ENCODE measurements around the gene NFATC2.

GRCh38 chr20:51366155-51366886 is 176.2 kb downstream of the NFATC2 start:
- TF ChIP-seq EP300 (IDR thresholded peaks at IDR 0.05; ENCODE audit: borderline replicate concordance) (peak; percentile 19), RAD21 (IDR thresholded peaks at IDR 0.05; ENCODE audit: low read depth) (no peak), YY1 (IDR thresholded peaks at IDR 0.05; ENCODE audit: low read depth) (no peak), NFIC (IDR thresholded peaks at IDR 0.05) (peak; percentile 27; the same call in 1 of the 2 replicates)
- TF ChIP-seq, protein P1, sequence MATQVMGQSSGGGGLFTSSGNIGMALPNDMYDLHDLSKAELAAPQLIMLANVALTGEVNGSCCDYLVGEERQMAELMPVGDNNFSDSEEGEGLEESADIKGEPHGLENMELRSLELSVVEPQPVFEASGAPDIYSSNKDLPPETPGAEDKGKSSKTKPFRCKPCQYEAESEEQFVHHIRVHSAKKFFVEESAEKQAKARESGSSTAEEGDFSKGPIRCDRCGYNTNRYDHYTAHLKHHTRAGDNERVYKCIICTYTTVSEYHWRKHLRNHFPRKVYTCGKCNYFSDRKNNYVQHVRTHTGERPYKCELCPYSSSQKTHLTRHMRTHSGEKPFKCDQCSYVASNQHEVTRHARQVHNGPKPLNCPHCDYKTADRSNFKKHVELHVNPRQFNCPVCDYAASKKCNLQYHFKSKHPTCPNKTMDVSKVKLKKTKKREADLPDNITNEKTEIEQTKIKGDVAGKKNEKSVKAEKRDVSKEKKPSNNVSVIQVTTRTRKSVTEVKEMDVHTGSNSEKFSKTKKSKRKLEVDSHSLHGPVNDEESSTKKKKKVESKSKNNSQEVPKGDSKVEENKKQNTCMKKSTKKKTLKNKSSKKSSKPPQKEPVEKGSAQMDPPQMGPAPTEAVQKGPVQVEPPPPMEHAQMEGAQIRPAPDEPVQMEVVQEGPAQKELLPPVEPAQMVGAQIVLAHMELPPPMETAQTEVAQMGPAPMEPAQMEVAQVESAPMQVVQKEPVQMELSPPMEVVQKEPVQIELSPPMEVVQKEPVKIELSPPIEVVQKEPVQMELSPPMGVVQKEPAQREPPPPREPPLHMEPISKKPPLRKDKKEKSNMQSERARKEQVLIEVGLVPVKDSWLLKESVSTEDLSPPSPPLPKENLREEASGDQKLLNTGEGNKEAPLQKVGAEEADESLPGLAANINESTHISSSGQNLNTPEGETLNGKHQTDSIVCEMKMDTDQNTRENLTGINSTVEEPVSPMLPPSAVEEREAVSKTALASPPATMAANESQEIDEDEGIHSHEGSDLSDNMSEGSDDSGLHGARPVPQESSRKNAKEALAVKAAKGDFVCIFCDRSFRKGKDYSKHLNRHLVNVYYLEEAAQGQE (IDR thresholded peaks at IDR 0.05; ENCODE audit: low read depth): no peak
